Measurements from ENCODE around the gene XIRP1. TPM values are rescaled to one million over a fixed set of nuclear protein-coding genes. Genes with fewer than 3 reads are reported as not detected.

The XIRP1 gene
- total and polyA plus RNA-seq, 7 experiments from 2014 or later = 0.07 TPM; not detected in 6

GRCh38 chr3:39189150-39189958, 3.0 kb downstream of the XIRP1 start:
- Histone ChIP-seq H3K27ac (ENCODE audit: low read depth, low read length) (no peak overlapping the region), H3K27me3 (ENCODE audit: control insufficient read depth in 2 of 2, insufficient read depth in 2 of 2, low read length in 2 of 2) (no peaks in the 10 kb centered on the region), H3K4me1 (ENCODE audit: control insufficient read depth in 2 of 2, insufficient read depth in 2 of 2, low read length in 2 of 2) (peaks cover 0 to 5% of the 10 kb centered on the region in 2 donors), H3K36me3 (ENCODE audit: control insufficient read depth in 2 of 3, insufficient read depth in 3 of 3, low read length in 3 of 3) (no peaks in the 10 kb centered on the region), H3K4me3 (ENCODE audit: low read length) (no peak overlapping the region), H3K9me3 (ENCODE audit: control insufficient read depth in 2 of 3, low read length in 3 of 3) (no peaks in the 10 kb centered on the region)
- CTCF ChIA-PET = interaction anchor here (0.6 to 5.9 kb wide), 8 partner anchors 11 to 189 kb away, joined by 3 to 45 read pairs (median 6); no protein-coding TSS in a partner anchor
- Mint-ChIP-seq H3K36me3 (no peaks in the 10 kb centered on the region), H3K27me3 (no peaks in the 10 kb centered on the region), H3K27ac (peak overlapping the region in 5 of 9 donors; percentile 1 to 79 (median 10)), H3K4me1 (peaks cover 4 to 18% (median 6%) of the 10 kb centered on the region in 7 donors), H3K4me3 (no peak overlapping the region), H3K9me3 (no peaks in the 10 kb centered on the region)
- POLR2A ChIA-PET = interaction anchor here (0.8 to 1.1 kb wide), 3 partner anchors 11 to 98 kb away, joined by 3 to 4 read pairs (median 4); no protein-coding TSS in a partner anchor
- DNase-seq (no peak), ATAC-seq (no peak)
- intact Hi-C loops (cut with micrococcal nuclease) = loop anchor here (1.0 to 10.0 kb wide), 5 partner anchors 89 to 695 kb away; partner anchors contain the start of gene EXOG (in 1 of the 2)

- Mint-ChIP-seq H3K9me3 (no peaks in the 10 kb centered on the region), H3K27ac (no peak overlapping the region), H3K4me1 (peaks cover 4 to 18% (median 6%) of the 10 kb centered on the region in 7 donors), H3K36me3 (no peaks in the 10 kb centered on the region), H3K4me3 (no peak overlapping the region), H3K27me3 (no peaks in the 10 kb centered on the region)
- no peak for DNase-seq
- no peak for ATAC-seq
- no peaks in the 10 kb centered on the region for H3K9me3 ChIP-seq (ENCODE audit: control insufficient read depth in 2 of 3, low read length in 3 of 3)
- H3K4me1 ChIP-seq (ENCODE audit: control insufficient read depth in 2 of 2, insufficient read depth in 2 of 2, low read length in 2 of 2) = peaks cover 0 to 5% of the 10 kb centered on the region in 2 donors
- H3K4me3 ChIP-seq (ENCODE audit: low read length) = no peak overlapping the region
- ChIA-PET POLR2A (interaction anchor here (0.8 to 1.1 kb wide), 2 partner anchors 10 to 99 kb away, joined by 4 read pairs; no protein-coding TSS in a partner anchor), CTCF (interaction anchor here (1.6 to 5.9 kb wide), 4 partner anchors 61 to 190 kb away, joined by 7 to 45 read pairs (median 8); no protein-coding TSS in a partner anchor)
- H3K36me3 ChIP-seq (ENCODE audit: control insufficient read depth in 2 of 3, insufficient read depth in 3 of 3, low read length in 3 of 3) = no peaks in the 10 kb centered on the region
- H3K27ac ChIP-seq (ENCODE audit: low read depth, low read length) = no peak overlapping the region
- H3K27me3 ChIP-seq (ENCODE audit: control insufficient read depth in 2 of 2, insufficient read depth in 2 of 2, low read length in 2 of 2) = no peaks in the 10 kb centered on the region
- intact Hi-C loops (cut with micrococcal nuclease) = loop anchor here (1.0 to 10.0 kb wide), 5 partner anchors 88 to 694 kb away; partner anchors contain the start of gene EXOG (in 1 of the 2)
Observed at GRCh38 chr3:39188271-39189149, 3.9 kb downstream of the XIRP1 start.

GRCh38 chr3:39187372-39188155, 4.8 kb downstream of the XIRP1 start:
- peak overlapping the region in 2 of 9 donors; percentile 45 to 67 for H3K27ac Mint-ChIP-seq

GRCh38 chr3:39186692-39187151, 5.7 kb downstream of the XIRP1 start:
- POLR2A ChIA-PET = no interaction called here
- no peak for ATAC-seq

More at GRCh38 chr3:39187372-39188155, 4.8 kb downstream of the XIRP1 start:
- intact Hi-C loops (cut with micrococcal nuclease) = loop anchor here (2.0 to 10.0 kb wide), 2 partner anchors 87 to 693 kb away; partner anchors contain the start of gene EXOG (in 1 of the 2)
- Histone ChIP-seq H3K4me3 (ENCODE audit: low read length) (no peak overlapping the region), H3K9me3 (ENCODE audit: control insufficient read depth in 2 of 3, low read length in 3 of 3) (no peaks in the 10 kb centered on the region), H3K36me3 (ENCODE audit: control insufficient read depth in 2 of 3, insufficient read depth in 3 of 3, low read length in 3 of 3) (no peaks in the 10 kb centered on the region), H3K27me3 (ENCODE audit: control insufficient read depth in 2 of 2, insufficient read depth in 2 of 2, low read length in 2 of 2) (no peaks in the 10 kb centered on the region), H3K4me1 (ENCODE audit: control insufficient read depth in 2 of 2, insufficient read depth in 2 of 2, low read length in 2 of 2) (peaks cover 0 to 5% of the 10 kb centered on the region in 2 donors), H3K27ac (ENCODE audit: low read depth, low read length) (no peak overlapping the region)
- DNase-seq (no peak), ATAC-seq (no peak)
- Mint-ChIP-seq H3K27me3 (no peaks in the 10 kb centered on the region), H3K36me3 (no peaks in the 10 kb centered on the region), H3K4me1 (peaks cover 4 to 21% (median 6%) of the 10 kb centered on the region in 7 donors), H3K4me3 (no peak overlapping the region), H3K9me3 (no peaks in the 10 kb centered on the region)
- POLR2A ChIA-PET = no interaction called here
- CTCF ChIA-PET = interaction anchor here (1.6 kb wide), 1 partner anchor 101 kb away, joined by 8 read pairs; no protein-coding TSS in a partner anchor

GRCh38 chr3:39185959-39186691, 6.3 kb downstream of the XIRP1 start:
- CTCF ChIA-PET = interaction anchor here (1.1 to 1.7 kb wide), 2 partner anchors 60 to 107 kb away, joined by 5 read pairs; no protein-coding TSS in a partner anchor
- no peak overlapping the region for H3K4me3 Mint-ChIP-seq
- H3K9me3 Mint-ChIP-seq = no peaks in the 10 kb centered on the region
- Histone ChIP-seq H3K36me3 (ENCODE audit: control insufficient read depth in 2 of 3, insufficient read depth in 3 of 3, low read length in 3 of 3) (no peaks in the 10 kb centered on the region), H3K27me3 (ENCODE audit: control insufficient read depth in 2 of 2, insufficient read depth in 2 of 2, low read length in 2 of 2) (no peaks in the 10 kb centered on the region), H3K27ac (ENCODE audit: low read depth, low read length) (no peak overlapping the region), H3K9me3 (ENCODE audit: control insufficient read depth in 2 of 3, low read length in 3 of 3) (no peaks in the 10 kb centered on the region), H3K4me1 (ENCODE audit: control insufficient read depth in 2 of 2, insufficient read depth in 2 of 2, low read length in 2 of 2) (peaks cover 3 to 7% of the 10 kb centered on the region in 2 donors), H3K4me3 (ENCODE audit: low read length) (no peak overlapping the region)
- POLR2A ChIA-PET = interaction anchor here (0.6 kb wide), 1 partner anchor 177 kb away, joined by 6 read pairs; no protein-coding TSS in a partner anchor
- DNase-seq (no peak), ATAC-seq (no peak)
- no peak overlapping the region for H3K27ac Mint-ChIP-seq
- no peaks in the 10 kb centered on the region for H3K27me3 Mint-ChIP-seq
- no peaks in the 10 kb centered on the region for H3K36me3 Mint-ChIP-seq
- H3K4me1 Mint-ChIP-seq = peaks cover 6 to 17% (median 10%) of the 10 kb centered on the region in 7 donors
- intact Hi-C loops (cut with micrococcal nuclease) = loop anchor here in 1 of 2 donors (10.0 kb wide), 1 partner anchor 691 kb away; the partner anchor contains the start of gene EXOG

More at GRCh38 chr3:39186692-39187151, 5.7 kb downstream of the XIRP1 start:
- H3K9me3 Mint-ChIP-seq = no peaks in the 10 kb centered on the region
- intact Hi-C loops (cut with micrococcal nuclease) = loop anchor here in 1 of 2 donors (10.0 kb wide), 1 partner anchor 692 kb away; the partner anchor contains the start of gene EXOG
- Histone ChIP-seq H3K4me1 (ENCODE audit: control insufficient read depth in 2 of 2, insufficient read depth in 2 of 2, low read length in 2 of 2) (peaks cover 0 to 5% of the 10 kb centered on the region in 2 donors), H3K27ac (ENCODE audit: low read depth, low read length) (no peak overlapping the region), H3K27me3 (ENCODE audit: control insufficient read depth in 2 of 2, insufficient read depth in 2 of 2, low read length in 2 of 2) (no peaks in the 10 kb centered on the region), H3K9me3 (ENCODE audit: control insufficient read depth in 2 of 3, low read length in 3 of 3) (no peaks in the 10 kb centered on the region), H3K36me3 (ENCODE audit: control insufficient read depth in 2 of 3, insufficient read depth in 3 of 3, low read length in 3 of 3) (no peaks in the 10 kb centered on the region), H3K4me3 (ENCODE audit: low read length) (no peak overlapping the region)
- H3K27ac Mint-ChIP-seq = no peak overlapping the region
- H3K4me3 Mint-ChIP-seq = no peak overlapping the region
- DNase-seq = no peak
- H3K36me3 Mint-ChIP-seq = no peaks in the 10 kb centered on the region
- no peaks in the 10 kb centered on the region for H3K27me3 Mint-ChIP-seq
- peaks cover 3 to 16% (median 6%) of the 10 kb centered on the region in 7 donors for H3K4me1 Mint-ChIP-seq
- CTCF ChIA-PET = interaction anchor here (1.6 kb wide), 1 partner anchor 102 kb away, joined by 8 read pairs; no protein-coding TSS in a partner anchor

Data from naive thymus-derived CD4-positive, alpha-beta T cell (primary cell).